ENCODE results near the gene ACACA.

- TF ChIP-seq, protein P1, sequence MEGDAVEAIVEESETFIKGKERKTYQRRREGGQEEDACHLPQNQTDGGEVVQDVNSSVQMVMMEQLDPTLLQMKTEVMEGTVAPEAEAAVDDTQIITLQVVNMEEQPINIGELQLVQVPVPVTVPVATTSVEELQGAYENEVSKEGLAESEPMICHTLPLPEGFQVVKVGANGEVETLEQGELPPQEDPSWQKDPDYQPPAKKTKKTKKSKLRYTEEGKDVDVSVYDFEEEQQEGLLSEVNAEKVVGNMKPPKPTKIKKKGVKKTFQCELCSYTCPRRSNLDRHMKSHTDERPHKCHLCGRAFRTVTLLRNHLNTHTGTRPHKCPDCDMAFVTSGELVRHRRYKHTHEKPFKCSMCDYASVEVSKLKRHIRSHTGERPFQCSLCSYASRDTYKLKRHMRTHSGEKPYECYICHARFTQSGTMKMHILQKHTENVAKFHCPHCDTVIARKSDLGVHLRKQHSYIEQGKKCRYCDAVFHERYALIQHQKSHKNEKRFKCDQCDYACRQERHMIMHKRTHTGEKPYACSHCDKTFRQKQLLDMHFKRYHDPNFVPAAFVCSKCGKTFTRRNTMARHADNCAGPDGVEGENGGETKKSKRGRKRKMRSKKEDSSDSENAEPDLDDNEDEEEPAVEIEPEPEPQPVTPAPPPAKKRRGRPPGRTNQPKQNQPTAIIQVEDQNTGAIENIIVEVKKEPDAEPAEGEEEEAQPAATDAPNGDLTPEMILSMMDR (IDR thresholded peaks at IDR 0.05) = no peak
- no peak for TF ChIP-seq POLR2A (IDR thresholded peaks at IDR 0.05)
Measured at GRCh38 chr17:37212179-37212578, 194.5 kb downstream of the ACACA start.

Measured in uterus (tissue), 2 donors.